Measurements from ENCODE around the gene DTD1. TPM values are rescaled to one million over a fixed set of nuclear protein-coding genes. Genes with fewer than 3 reads are reported as not detected.
A peak's percentile ranks its signal among the peaks of the same experiment; 100 is the strongest.

Gene DTD1
- total RNA-seq, 6 experiments from 2014 or later = 53.6 to 75.1 (median 70.6) TPM

- no peak overlapping the region for H3K27ac Mint-ChIP-seq
- peaks cover 6% of the 10 kb centered on the region; the same call in 1 of the 2 replicates for H3K4me1 Mint-ChIP-seq (ENCODE audit: low read depth)
- H3K27me3 Mint-ChIP-seq (ENCODE audit: insufficient read depth) = no peaks in the 10 kb centered on the region
- no peaks in the 10 kb centered on the region for H3K36me3 Mint-ChIP-seq (ENCODE audit: low read depth)
- no peaks in the 10 kb centered on the region for H3K9me3 Mint-ChIP-seq
- no peak for TF ChIP-seq CTCF (IDR thresholded peaks at IDR 0.05)
- H3K4me3 Mint-ChIP-seq = no peak overlapping the region
- no peak for DNase-seq
These were observed 35.5 kb downstream of the DTD1 start for GRCh38 chr20:18623156-18623910.

GRCh38 chr20:18624948-18625347, 37.1 kb downstream of the DTD1 start:
- Mint-ChIP-seq H3K36me3 (ENCODE audit: low read depth) (no peaks in the 10 kb centered on the region), H3K27ac (no peak overlapping the region), H3K9me3 (no peaks in the 10 kb centered on the region), H3K4me3 (no peak overlapping the region), H3K4me1 (ENCODE audit: low read depth) (peaks cover 6% of the 10 kb centered on the region; the same call in 1 of the 2 replicates), H3K27me3 (ENCODE audit: insufficient read depth) (no peaks in the 10 kb centered on the region)
- TF ChIP-seq CTCF (IDR thresholded peaks at IDR 0.05) = no peak
- no peak for DNase-seq

GRCh38 chr20:18625907-18626655, 38.2 kb downstream of the DTD1 start:
- Mint-ChIP-seq H3K9me3 (no peaks in the 10 kb centered on the region), H3K4me1 (ENCODE audit: low read depth) (peaks cover 2% of the 10 kb centered on the region; the same call in 1 of the 2 replicates), H3K27ac (no peak overlapping the region), H3K36me3 (ENCODE audit: low read depth) (no peaks in the 10 kb centered on the region; the same call in 1 of the 2 replicates), H3K27me3 (ENCODE audit: insufficient read depth) (no peaks in the 10 kb centered on the region), H3K4me3 (no peak overlapping the region)
- DNase-seq = no peak
- TF ChIP-seq CTCF (IDR thresholded peaks at IDR 0.05) = no peak

GRCh38 chr20:18628330-18628920, 40.6 kb downstream of the DTD1 start:
- peak; percentile 74 for TF ChIP-seq CTCF (IDR thresholded peaks at IDR 0.05)
- H3K27ac Mint-ChIP-seq = no peak overlapping the region
- DNase-seq = no peak

GRCh38 chr20:18632196-18632789, 44.4 kb downstream of the DTD1 start:
- Mint-ChIP-seq H3K4me3 (no peak overlapping the region), H3K27ac (no peak overlapping the region), H3K27me3 (ENCODE audit: insufficient read depth) (no peaks in the 10 kb centered on the region), H3K4me1 (ENCODE audit: low read depth) (peaks cover 17% of the 10 kb centered on the region; the same call in 1 of the 2 replicates), H3K36me3 (ENCODE audit: low read depth) (no peaks in the 10 kb centered on the region; the same call in 1 of the 2 replicates), H3K9me3 (no peaks in the 10 kb centered on the region)
- TF ChIP-seq CTCF (IDR thresholded peaks at IDR 0.05) = peak; percentile 96
- DNase-seq = peak; percentile 57

More at GRCh38 chr20:18628330-18628920, 40.6 kb downstream of the DTD1 start:
- Mint-ChIP-seq H3K27me3 (ENCODE audit: insufficient read depth) (no peaks in the 10 kb centered on the region), H3K4me3 (no peak overlapping the region), H3K4me1 (ENCODE audit: low read depth) (no peaks in the 10 kb centered on the region), H3K36me3 (ENCODE audit: low read depth) (no peaks in the 10 kb centered on the region; the same call in 1 of the 2 replicates), H3K9me3 (no peaks in the 10 kb centered on the region)

Data from HFFc6 (cell line).